Inflammatory macrophage treated with lipopolysaccharide for 4 hours (primary cell): ENCODE measurements around the gene S1PR3.

Experiments
- DNase-seq: peaks from one replicate; pipeline ENCODE4 v3.0.0-alpha.2; 2020

The S1PR3 gene

GRCh38 chr9:89010526-89011111 lies 19.4 kb downstream of the S1PR3 start:
- no peak for DNase-seq

- DNase-seq = no peak
These were observed 20.4 kb downstream of the S1PR3 start for GRCh38 chr9:89011683-89012082.

- no peak for DNase-seq
These were observed 21.2 kb downstream of the S1PR3 start for GRCh38 chr9:89012294-89013042.

- no peak for DNase-seq
These were observed 22.4 kb downstream of the S1PR3 start for GRCh38 chr9:89013660-89014059.

- DNase-seq = no peak
These were observed 22.9 kb downstream of the S1PR3 start for GRCh38 chr9:89014153-89014552.

DNA sequence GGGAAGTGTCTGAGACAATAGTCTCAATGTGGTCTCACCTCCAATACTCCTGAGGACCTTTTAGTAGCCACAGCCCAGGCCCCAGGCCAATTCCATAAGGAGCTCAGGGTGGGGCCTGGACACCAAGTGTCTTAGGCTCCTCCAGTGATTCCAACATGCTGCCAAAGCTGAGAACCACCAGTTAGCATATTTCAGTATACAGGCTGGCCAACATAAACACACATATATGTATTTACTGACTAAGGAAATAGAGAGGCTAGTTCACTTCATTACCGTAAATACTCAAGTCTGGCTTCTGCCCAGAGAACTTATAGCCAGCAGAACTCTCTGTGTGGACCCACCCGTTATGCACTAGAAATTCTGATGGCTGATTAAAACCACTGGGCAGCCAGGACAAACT lies 24.1 kb downstream of the S1PR3 start:
- DNase-seq = no peak

GRCh38 chr9:89020754-89021153 lies 29.5 kb downstream of the S1PR3 start:
- no peak for DNase-seq

GRCh38 chr9:89021154-89021803 lies 30.0 kb downstream of the S1PR3 start:
- peak; percentile 25 for DNase-seq

DNA sequence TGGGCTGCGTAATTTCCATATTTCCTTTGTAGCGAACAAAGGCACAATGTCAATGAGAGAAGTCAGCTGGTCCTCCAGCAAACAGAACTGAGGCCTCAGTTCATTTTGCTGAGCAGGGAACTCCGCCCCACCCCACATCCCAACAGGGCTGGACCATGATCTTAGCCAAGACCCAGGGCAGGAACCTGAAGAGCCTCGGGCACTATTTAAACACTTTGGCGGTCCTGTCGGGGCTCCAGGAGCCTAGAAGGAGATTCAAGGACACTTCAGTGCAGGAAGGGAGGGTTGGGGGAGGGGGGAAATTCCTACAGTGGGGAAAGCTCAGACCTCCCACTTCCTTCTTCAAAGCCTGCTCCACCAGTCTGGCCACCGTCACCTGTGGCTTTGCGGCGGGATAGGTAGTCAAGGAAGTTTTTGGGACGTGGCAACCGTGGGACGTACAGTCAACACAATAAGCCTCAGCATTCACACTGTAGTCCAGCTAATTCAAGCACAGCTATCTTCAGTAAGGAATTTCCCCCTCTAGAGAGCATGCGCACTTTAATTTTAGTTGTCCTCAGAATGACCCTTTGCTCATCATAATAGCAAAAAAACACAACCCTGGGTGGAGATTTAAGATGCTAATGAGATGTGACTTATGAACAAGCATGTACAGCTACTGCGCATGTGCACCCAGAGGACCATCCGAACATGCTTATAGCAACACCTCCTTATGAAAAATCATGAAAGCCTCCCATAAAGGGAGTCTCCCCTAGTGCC lies 30.9 kb downstream of the S1PR3 start:
- no peak for DNase-seq

GRCh38 chr9:89022902-89023301 lies 31.6 kb downstream of the S1PR3 start:
- peak; percentile 28 for DNase-seq

DNA sequence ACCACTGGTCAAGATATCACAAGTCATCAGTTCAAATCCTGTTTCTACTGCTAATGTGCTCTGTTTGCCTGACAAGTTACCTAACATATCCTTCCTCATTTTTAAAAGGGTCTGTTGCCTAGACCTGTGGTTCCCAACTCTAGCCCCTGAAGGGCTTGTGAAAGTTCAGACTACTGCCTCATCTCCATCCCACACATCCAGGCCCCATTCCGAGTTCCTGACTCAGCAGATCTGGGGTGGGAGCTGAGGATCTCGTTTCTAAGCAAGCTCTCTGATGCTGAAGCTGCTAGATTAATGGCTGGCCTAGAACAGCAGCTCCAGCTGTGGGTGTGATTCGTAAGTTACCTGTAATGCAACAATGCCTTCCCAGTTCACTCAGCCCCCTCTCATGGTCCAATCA lies 32.5 kb downstream of the S1PR3 start:
- peak; percentile 54 for DNase-seq

DNA sequence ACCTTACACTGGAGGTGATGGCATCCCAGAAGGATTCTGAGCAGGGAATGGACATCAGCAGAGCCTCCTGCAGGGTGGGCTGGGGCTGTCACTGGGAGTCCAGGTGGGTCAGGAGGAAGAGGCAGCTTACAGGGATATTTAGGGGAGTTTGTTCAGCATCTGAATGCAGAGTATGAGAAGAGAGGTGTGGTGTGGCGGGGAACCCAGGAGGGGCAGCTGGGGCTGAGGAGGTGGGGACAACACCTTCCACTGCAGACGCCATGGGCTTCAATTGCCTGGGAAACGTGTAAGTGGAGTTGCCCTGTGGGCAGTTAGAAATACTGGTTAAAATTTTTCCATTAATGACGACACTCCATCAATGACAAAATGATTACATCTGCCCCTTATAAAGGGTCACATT lies 33.5 kb downstream of the S1PR3 start:
- no peak for DNase-seq

DNA sequence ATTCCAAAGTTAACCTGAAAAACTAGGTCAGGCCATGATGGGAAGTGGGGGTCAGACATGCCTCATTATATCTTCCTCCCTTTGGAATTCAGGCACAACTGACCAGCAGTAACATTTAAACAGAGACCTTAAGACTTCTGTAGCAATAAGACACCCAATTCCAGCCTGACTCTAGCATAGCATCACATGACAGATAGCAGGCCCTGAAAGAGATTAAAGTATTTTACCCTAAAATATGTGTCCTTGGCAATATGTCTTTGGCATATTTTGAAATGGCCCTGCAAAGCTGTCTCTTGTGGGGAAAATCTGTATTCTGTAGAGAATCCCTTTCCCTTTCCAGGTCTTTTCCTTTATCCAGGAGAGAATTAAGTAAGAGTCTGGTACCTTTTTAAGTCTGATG lies 34.3 kb downstream of the S1PR3 start:
- no peak for DNase-seq

GRCh38 chr9:89026876-89027275 lies 35.6 kb downstream of the S1PR3 start:
- peak; percentile 78 for DNase-seq

- no peak for DNase-seq
These were observed 38.5 kb downstream of the S1PR3 start for GRCh38 chr9:89029788-89030187.

GRCh38 chr9:89032173-89032572 lies 40.9 kb downstream of the S1PR3 start:
- DNase-seq = no peak

DNA sequence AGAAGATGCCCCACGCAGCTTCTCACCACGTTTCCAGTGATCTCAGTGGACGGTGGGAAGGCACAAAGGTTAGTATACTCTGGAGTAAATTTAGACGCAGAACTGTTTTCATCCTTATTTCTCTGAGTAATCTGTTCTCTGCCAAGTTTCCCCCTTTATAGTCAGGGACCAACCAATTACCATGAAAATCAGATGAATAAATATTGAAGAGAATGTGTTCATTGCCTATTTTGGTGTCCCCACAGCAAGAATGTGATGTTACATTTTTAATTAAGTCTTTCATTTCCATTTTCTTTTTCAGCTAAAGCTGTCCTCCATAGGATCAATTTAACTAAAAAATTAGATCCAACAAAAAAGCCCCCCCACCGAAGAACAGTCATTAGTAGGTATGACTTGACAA lies 41.4 kb downstream of the S1PR3 start:
- no peak for DNase-seq

- peak; percentile 60 for DNase-seq
These were observed 45.1 kb downstream of the S1PR3 start for GRCh38 chr9:89036383-89036782.

- DNase-seq = peak; percentile 89
These were observed 45.6 kb downstream of the S1PR3 start for GRCh38 chr9:89036891-89037290.

GRCh38 chr9:89037346-89037745 lies 46.1 kb downstream of the S1PR3 start:
- peak; percentile 65 for DNase-seq

- no peak for DNase-seq
These were observed 46.6 kb downstream of the S1PR3 start for GRCh38 chr9:89037891-89038290.

- peak; percentile 61 for DNase-seq
These were observed 47.3 kb downstream of the S1PR3 start for GRCh38 chr9:89038382-89039103.

GRCh38 chr9:89039104-89039465 lies 47.8 kb downstream of the S1PR3 start:
- DNase-seq = no peak
